Activated T-helper 2 cell treated with anti-CD3 and anti-CD28 coated beads, Interferon-gamma antibody, Interleukin-2, Interleukin-4, amounts not matched to agents 10 μg/mL and 5 μg/mL and 100 μg/mL, durations not matched to agents 14 hours and 24 hours and 36 hours (primary cell): ENCODE data around the gene MLLT11. TPM values are rescaled to one million over a fixed set of nuclear protein-coding genes. Genes with fewer than 3 reads are reported as not detected.

ENCODE experiments used
- DNase-seq: peaks from one replicate; pipeline ENCODE4 v3.0.0; 2021; ENCODE audit warnings: low spot score
- H3K27ac Mint-ChIP-seq: one replicate; pipeline ENCODE4 v1.8.0; 2021; ENCODE audit warnings: mixed read lengths
- H3K27me3 Mint-ChIP-seq: one replicate; pipeline ENCODE4 v1.8.0; 2021; ENCODE audit warnings: low read depth, mixed read lengths
- H3K36me3 Mint-ChIP-seq: one replicate; pipeline ENCODE4 v1.8.0; 2021; ENCODE audit warnings: low read depth, mixed read lengths
- H3K4me1 Mint-ChIP-seq: one replicate; pipeline ENCODE4 v1.8.0; 2021; ENCODE audit warnings: low read depth, mixed read lengths
- H3K4me3 Mint-ChIP-seq: one replicate; pipeline ENCODE4 v1.8.0; 2021; ENCODE audit warnings: low read depth, mild to moderate bottlenecking, moderate library complexity, mixed read lengths
- H3K9me3 Mint-ChIP-seq: one replicate; pipeline ENCODE4 v1.8.0; 2021; ENCODE audit warnings: mixed read lengths
- intact Hi-C: fragments of 100-400 bp; cut with micrococcal nuclease; formaldehyde crosslinking; loops from one replicate; pipeline ENCODE4 v1.15.1; 2023
- total RNA-seq: library from RNA; stranded (reverse); gene quantifications from 2 replicates; pipeline ENCODE4 v1.2.3, GENCODE V29; 2022

MLLT11 gene
- total RNA-seq, 1 donor from 2014 or later: 3.8 TPM

DNA sequence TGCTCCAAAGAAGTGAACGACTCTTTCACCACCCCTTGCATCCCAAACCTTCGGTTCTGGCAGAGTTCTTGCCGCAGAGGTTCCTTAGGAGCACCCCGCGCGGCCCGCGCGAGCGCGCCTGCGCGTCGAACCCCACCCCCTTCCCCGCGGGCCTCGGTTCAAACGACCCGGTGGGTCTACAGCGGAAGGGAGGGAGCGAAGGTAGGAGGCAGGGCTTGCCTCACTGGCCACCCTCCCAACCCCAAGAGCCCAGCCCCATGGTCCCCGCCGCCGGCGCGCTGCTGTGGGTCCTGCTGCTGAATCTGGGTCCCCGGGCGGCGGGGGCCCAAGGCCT lies 12.6 kb upstream of the MLLT11 start, which contains the start of gene C1orf56:
Gene C1orf56 (plus strand): TSS at position 161 of the 334 bp plus-strand sequence. CDS start 97 bp downstream, at position 258.
- H3K9me3 Mint-ChIP-seq: no peaks in the 10 kb centered on the region
- DNase-seq: peak; percentile 42
- H3K27me3 Mint-ChIP-seq: no peaks in the 10 kb centered on the region
- H3K36me3 Mint-ChIP-seq: peaks cover 30% of the 10 kb centered on the region
- H3K4me1 Mint-ChIP-seq: peaks cover 18% of the 10 kb centered on the region
- intact Hi-C loops: loop anchor here (2.0 kb wide), 1 partner anchor 39 kb away; the partner anchor contains the start of gene PRUNE1
- peak within 1 kb of the TSS; percentile 77 for H3K27ac Mint-ChIP-seq
- H3K4me3 Mint-ChIP-seq: peak within 1 kb of the TSS; percentile 86

DNA sequence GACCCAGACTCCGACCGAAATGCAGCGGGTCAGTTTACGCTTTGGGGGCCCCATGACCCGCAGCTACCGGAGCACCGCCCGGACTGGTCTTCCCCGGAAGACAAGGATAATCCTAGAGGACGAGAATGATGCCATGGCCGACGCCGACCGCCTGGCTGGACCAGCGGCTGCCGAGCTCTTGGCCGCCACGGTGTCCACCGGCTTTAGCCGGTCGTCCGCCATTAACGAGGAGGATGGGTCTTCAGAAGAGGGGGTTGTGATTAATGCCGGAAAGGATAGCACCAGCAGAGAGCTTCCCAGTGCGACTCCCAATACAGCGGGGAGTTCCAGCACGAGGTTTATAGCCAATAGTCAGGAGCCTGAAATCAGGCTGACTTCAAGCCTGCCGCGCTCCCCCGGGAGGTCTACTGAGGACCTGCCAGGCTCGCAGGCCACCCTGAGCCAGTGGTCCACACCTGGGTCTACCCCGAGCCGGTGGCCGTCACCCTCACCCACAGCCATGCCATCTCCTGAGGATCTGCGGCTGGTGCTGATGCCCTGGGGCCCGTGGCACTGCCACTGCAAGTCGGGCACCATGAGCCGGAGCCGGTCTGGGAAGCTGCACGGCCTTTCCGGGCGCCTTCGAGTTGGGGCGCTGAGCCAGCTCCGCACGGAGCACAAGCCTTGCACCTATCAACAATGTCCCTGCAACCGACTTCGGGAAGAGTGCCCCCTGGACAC lies 12.1 kb upstream of the MLLT11 start:
- H3K9me3 Mint-ChIP-seq: no peaks in the 10 kb centered on the region
- H3K27me3 Mint-ChIP-seq: no peaks in the 10 kb centered on the region
- intact Hi-C loops: loop anchor here (1.0 to 2.0 kb wide), 2 partner anchors 9 to 39 kb away; partner anchors contain the start of gene PRUNE1
- H3K4me3 Mint-ChIP-seq: peak overlapping the region; percentile 86
- peak; percentile 52 for DNase-seq
- peaks cover 14% of the 10 kb centered on the region for H3K4me1 Mint-ChIP-seq
- peaks cover 33% of the 10 kb centered on the region for H3K36me3 Mint-ChIP-seq
- H3K27ac Mint-ChIP-seq: peak overlapping the region; percentile 77

DNA sequence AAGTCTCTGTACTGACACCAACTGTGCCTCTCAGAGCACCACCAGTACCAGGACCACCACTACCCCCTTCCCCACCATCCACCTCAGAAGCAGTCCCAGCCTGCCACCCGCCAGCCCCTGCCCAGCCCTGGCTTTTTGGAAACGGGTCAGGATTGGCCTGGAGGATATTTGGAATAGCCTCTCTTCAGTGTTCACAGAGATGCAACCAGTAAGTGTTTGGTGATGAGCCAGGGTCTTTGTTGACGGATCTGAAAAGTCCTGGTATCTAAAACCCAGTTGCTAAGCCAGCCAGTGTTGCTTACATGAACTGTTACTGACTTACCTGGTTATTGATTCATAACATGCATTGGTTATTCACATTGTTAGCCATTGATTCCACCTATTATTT lies 11.6 kb upstream of the MLLT11 start:
- H3K9me3 Mint-ChIP-seq: no peaks in the 10 kb centered on the region
- H3K27me3 Mint-ChIP-seq: no peaks in the 10 kb centered on the region
- H3K4me1 Mint-ChIP-seq: peaks cover 12% of the 10 kb centered on the region
- no peak for DNase-seq
- H3K4me3 Mint-ChIP-seq: peak overlapping the region; percentile 86
- H3K36me3 Mint-ChIP-seq: peaks cover 39% of the 10 kb centered on the region
- no peak overlapping the region for H3K27ac Mint-ChIP-seq
- intact Hi-C loops: loop anchor here (1.0 kb wide), 1 partner anchor 9 kb away; no protein-coding TSS in a partner anchor

DNA sequence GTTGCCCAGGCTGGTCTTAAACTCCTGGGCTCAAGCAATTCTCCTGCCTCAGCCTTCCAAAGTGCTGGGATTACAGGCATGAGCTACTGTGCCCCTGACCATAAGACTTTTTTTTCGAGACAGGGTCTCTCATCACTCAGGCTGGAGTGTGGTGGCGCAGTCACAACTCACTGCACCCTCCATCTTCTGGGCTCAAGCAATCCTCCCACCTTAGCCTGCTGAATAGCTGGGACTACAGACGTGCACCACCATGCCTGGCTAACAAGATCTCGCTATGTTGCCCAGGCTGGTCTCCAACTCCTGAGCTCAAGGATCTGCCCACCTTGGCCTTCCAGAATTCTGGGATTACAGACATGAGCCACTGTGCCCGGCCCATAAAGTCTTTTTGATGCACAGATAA lies 10.7 kb upstream of the MLLT11 start:
- intact Hi-C loops: no loop called here
- Mint-ChIP-seq H3K4me1 (peaks cover 15% of the 10 kb centered on the region), H3K4me3 (no peak overlapping the region), H3K9me3 (no peaks in the 10 kb centered on the region), H3K27ac (peak overlapping the region; percentile 26), H3K36me3 (peaks cover 47% of the 10 kb centered on the region), H3K27me3 (no peaks in the 10 kb centered on the region)
- DNase-seq: no peak

DNA sequence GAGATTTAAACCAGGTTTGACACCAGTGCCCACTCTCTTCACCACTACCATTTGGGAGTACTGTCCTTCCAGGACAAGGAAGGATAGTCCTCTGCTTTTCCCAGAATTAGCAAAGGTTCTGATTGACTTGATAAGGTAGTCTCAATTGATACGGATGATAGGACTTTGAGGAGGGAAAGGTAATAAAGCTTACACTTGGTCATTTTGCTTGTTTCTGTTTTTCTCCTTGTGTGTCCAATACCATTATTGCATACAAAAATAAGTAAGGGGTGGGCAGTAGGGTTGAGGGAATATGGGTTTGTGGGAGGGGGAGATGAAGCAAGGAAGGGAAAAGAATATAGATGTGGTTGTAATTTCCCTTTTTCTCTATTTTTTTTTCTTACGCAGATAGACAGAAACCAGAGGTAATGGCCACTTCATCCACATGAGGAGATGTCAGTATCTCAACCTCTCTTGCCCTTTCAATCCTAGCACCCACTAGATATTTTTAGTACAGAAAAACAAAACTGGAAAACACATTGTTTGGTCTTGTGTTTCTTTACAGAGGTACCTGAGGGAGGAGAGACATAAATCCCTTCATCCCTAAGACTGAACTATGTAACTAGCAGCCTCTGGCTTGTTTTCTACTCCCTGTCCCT lies 10.0 kb upstream of the MLLT11 start:
- H3K27ac Mint-ChIP-seq: no peak overlapping the region
- intact Hi-C loops: no loop called here
- H3K4me3 Mint-ChIP-seq: no peak overlapping the region

DNA sequence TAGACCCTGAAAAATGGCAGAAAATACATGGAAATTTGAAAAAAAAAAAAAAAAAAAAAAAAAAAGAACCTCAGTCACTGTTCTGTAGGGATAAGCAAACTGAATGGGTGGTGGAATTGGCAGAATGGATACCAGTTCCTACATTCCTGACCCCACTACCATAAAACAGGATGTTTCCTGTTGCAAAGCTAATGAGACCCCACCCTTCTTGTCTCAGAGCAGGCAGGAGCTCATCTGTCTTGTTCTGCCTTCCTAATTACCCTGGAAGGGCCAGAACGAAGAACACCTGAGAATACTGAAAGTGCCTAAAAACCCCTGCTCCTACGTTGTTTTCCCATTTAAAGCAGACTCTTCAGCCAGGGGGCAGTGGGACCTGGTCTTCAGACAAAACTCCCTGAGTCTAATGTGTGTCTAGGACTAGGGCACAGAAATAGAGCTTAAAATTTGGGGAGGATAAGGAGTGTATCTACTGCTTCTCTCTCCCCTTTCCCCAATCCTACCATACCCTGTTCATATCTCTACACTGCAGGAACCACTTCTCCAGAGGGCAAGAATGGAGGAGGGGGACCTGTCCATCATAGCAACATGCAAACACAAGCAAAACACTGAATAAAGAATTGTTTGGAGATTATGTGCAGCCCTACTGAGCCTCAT lies 8.7 kb upstream of the MLLT11 start:
- Mint-ChIP-seq H3K36me3 (peaks cover 67% of the 10 kb centered on the region), H3K4me3 (no peak overlapping the region), H3K27me3 (no peaks in the 10 kb centered on the region), H3K4me1 (peaks cover 33% of the 10 kb centered on the region), H3K9me3 (no peaks in the 10 kb centered on the region), H3K27ac (no peak overlapping the region)
- intact Hi-C loops: no loop called here
- no peak for DNase-seq

More for the DNA sequence above, 10.0 kb upstream of the MLLT11 start:
- Mint-ChIP-seq H3K9me3 (no peaks in the 10 kb centered on the region), H3K27me3 (no peaks in the 10 kb centered on the region), H3K36me3 (peaks cover 54% of the 10 kb centered on the region), H3K4me1 (peaks cover 20% of the 10 kb centered on the region)
- DNase-seq: no peak

DNA sequence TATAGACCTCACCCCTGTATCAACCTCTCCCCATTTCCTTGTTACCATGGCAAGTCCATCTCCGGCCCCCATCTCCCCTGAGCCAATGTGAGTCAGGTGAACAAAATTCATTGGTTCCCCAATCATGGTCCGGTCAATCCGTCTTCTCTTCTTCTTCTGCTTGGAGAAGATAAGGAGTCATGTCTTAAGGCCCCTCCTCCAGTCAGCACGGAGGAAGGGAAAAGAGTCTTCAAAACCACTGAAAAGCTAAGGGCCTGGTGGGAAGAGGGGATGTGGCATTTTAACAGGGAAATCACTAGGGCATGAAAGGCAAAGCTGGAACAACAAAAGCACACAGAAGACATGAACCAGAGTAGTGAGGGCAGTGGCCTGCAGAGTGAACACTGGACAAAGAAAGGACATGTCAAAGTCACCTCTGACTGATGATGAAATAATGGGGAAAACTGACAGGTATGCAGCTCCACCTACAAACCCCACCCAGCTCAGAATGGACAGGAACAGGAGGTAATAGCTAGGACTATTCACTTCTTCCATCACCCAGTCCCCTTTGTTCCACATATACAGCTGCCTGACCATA lies 5.1 kb upstream of the MLLT11 start:
- Mint-ChIP-seq H3K27ac (peak overlapping the region; percentile 33), H3K36me3 (peaks cover 95% of the 10 kb centered on the region), H3K9me3 (no peaks in the 10 kb centered on the region), H3K4me3 (peak overlapping the region; percentile 90), H3K27me3 (no peaks in the 10 kb centered on the region), H3K4me1 (peaks cover 43% of the 10 kb centered on the region)
- intact Hi-C loops: no loop called here
- no peak for DNase-seq

DNA sequence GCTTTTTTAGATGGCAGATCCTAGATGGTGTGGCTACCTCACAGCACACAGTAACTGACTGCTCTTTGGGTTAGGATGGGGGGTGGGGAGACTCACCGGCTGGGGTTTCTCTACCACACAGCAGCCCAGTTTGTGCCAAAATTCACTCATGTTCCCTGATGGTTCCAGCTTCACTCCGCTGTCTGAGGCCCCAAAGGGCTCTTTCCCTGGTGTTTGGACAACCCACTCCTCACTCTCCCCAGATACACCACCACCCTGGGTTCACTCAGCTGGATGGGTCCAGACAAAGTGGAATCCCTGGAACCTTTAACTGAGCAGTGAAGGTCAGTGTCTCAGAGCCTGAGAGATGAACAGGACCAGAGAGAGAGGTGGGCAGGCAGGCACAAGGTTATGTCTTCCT lies 4.6 kb upstream of the MLLT11 start:
- Mint-ChIP-seq H3K9me3 (no peaks in the 10 kb centered on the region), H3K27me3 (no peaks in the 10 kb centered on the region), H3K27ac (peak overlapping the region; percentile 96), H3K36me3 (peaks cover 89% of the 10 kb centered on the region), H3K4me1 (peaks cover 47% of the 10 kb centered on the region), H3K4me3 (peak overlapping the region; percentile 90)
- intact Hi-C loops: no loop called here
- DNase-seq: no peak

DNA sequence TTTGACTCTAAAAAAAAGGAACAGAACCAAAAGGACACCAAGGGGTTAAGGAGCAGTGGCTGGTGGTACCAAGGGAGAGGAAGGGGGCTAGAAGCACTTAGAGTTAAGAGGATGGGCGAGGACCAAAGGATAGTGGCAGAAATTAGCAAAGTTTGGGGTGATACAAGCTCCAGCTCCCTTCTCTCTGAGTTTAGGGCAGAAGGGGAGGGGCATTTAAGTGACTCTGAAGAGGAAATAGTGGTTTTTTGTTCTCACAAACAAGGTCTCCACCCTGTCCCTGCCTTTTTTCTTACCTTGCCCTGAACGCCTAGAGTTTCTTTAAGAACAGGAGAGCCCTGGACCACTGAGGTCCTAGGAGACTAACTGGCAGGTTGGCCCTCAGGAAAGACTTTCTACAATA lies 4.0 kb upstream of the MLLT11 start:
- Mint-ChIP-seq H3K27me3 (no peaks in the 10 kb centered on the region), H3K4me1 (peaks cover 53% of the 10 kb centered on the region)

DNA sequence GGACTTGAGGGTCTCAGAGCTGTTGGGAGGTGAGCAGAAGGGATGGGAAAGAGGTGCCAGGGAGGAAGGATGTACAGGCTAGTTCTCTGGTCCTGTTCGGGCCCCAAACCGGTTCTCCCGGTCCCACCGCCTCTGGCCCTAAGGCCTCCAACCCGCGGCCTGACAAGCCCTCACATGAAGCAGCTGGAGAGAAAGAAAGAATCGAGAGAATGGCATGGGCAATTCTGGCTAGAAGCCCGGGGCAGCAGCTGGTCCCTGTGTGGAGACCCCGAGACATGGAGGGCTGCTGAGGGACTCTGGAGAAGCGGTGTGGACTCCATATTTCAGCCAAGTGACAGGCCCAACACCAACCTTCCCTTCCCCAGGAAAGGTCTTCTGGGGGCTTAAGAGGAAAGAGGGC lies 1.5 kb upstream of the MLLT11 start:
- H3K36me3 Mint-ChIP-seq: peaks cover 58% of the 10 kb centered on the region
- peak overlapping the region; percentile 96 for H3K27ac Mint-ChIP-seq
- DNase-seq: no peak
- no peaks in the 10 kb centered on the region for H3K9me3 Mint-ChIP-seq
- intact Hi-C loops: loop anchor here (1.0 to 2.0 kb wide), 3 partner anchors 34 to 98 kb away; partner anchors contain the start of gene TNFAIP8L2
- no peaks in the 10 kb centered on the region for H3K27me3 Mint-ChIP-seq
- peak overlapping the region; percentile 90 for H3K4me3 Mint-ChIP-seq
- peaks cover 64% of the 10 kb centered on the region for H3K4me1 Mint-ChIP-seq

More for the DNA sequence above, 4.0 kb upstream of the MLLT11 start:
- Mint-ChIP-seq H3K36me3 (peaks cover 84% of the 10 kb centered on the region), H3K27ac (peak overlapping the region; percentile 96), H3K9me3 (no peaks in the 10 kb centered on the region), H3K4me3 (peak overlapping the region; percentile 90)
- intact Hi-C loops: no loop called here
- peak; percentile 36 for DNase-seq

DNA sequence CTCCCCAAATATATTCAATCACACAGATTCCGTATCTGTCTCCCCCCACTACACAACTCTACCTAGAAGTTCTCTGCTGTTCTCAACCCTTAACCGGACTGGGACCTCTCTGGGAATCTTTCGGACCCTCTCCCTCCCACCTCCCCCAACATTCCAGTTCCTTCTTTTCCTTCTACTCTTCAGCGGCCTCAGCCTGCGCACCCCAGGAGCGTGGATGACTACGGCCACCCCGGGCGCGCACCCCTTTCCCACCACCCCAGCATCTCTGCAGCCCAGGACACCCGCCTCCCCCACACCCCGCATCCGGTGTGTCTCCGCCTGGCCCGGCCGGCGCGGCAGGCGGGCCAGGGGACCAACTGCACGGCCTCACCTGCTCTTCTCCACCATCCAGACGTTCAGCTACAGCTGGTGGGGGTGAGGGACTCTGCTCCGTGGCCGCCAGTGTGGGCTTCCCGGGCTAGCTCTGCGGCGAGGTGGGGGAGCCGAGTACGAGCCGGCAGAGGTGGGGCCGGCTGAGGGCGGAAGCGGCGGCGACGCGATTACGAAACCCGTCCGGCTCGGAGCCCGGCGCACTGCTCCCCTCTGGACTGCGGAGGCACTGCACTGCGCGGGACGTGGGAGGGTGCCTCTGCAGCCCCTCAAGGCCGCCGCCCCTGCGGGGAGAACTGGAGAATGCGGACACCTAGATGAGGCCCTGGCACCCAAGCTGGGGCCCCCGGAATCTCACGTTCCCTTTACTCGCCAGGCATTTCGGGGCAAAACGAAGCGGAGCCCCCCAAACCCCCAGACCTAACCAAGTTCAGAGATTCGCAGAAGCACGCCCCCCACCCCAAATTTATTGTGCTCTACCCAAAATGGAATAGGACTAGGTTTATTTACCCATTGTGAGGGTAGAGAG lies 839 bp upstream of the MLLT11 start, which contains the start of gene CDC42SE1:
Gene CDC42SE1 (minus strand): TSS at position 514 of the 898 bp plus-strand sequence. CDS start 3,892 bp downstream, outside the sequence.
- H3K4me1 Mint-ChIP-seq: peaks cover 62% of the 10 kb centered on the region
- intact Hi-C loops: loop anchor here (1.0 to 10.0 kb wide), 5 partner anchors 11 to 945 kb away; partner anchors contain the start of genes GABPB2 and TNFAIP8L2
- DNase-seq: peak; percentile 82
- H3K4me3 Mint-ChIP-seq: peak within 1 kb of the TSS; percentile 90
- H3K36me3 Mint-ChIP-seq: peaks cover 52% of the 10 kb centered on the region
- H3K9me3 Mint-ChIP-seq: no peaks in the 10 kb centered on the region
- H3K27ac Mint-ChIP-seq: peak within 1 kb of the TSS; percentile 96
- H3K27me3 Mint-ChIP-seq: no peaks in the 10 kb centered on the region
